ENCODE results near the gene NFIA. TPM values are rescaled to one million over a fixed set of nuclear protein-coding genes. Genes with fewer than 3 reads are reported as not detected.

The NFIA gene
- total RNA-seq, 1 donor from 2014 or later, result 66.6 TPM

GRCh38 chr1:61432616-61433388 lies 350.4 kb downstream of the NFIA start:
- intact Hi-C loops (cut with DNase I), result no loop called here
- TF ChIP-seq CTCF (IDR thresholded peaks at IDR 0.05), result no peak
- H3K27me3 ChIP-seq, result no peaks in the 10 kb centered on the region
- no peaks in the 10 kb centered on the region for H3K36me3 ChIP-seq
- ATAC-seq (no peak), DNase-seq (no peak)
- H3K9me3 ChIP-seq, result no peaks in the 10 kb centered on the region
- H3K27ac ChIP-seq, result no peak overlapping the region
- no peak overlapping the region for H3K4me3 ChIP-seq
- H3K4me1 ChIP-seq, result no peaks in the 10 kb centered on the region

DNA sequence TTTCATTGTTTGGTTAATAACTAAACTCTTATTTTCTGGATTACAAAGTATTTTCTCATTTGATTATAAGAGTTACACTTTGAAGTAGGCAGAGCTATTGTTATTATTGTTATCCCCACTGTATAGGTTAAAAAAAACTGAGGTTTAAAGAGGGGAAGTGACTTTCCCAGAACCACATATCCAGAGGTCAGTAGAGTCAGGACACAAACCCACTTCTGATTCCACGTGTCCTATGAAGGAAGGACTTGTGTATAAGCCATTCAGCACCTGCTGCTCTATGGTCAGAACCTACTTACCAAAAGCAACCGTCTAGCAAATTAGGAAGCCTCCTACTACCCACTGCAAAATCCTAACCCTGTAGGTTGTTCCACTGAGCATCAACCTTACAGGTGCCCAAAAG lies 351.3 kb downstream of the NFIA start:
- DNase-seq (no peak), ATAC-seq (no peak)
- H3K27ac ChIP-seq, result no peak overlapping the region
- TF ChIP-seq CTCF (IDR thresholded peaks at IDR 0.05), result no peak
- H3K4me1 ChIP-seq, result no peaks in the 10 kb centered on the region
- intact Hi-C loops (cut with DNase I), result no loop called here
- no peaks in the 10 kb centered on the region for H3K36me3 ChIP-seq
- H3K9me3 ChIP-seq, result no peaks in the 10 kb centered on the region
- no peak overlapping the region for H3K4me3 ChIP-seq
- no peaks in the 10 kb centered on the region for H3K27me3 ChIP-seq

DNA sequence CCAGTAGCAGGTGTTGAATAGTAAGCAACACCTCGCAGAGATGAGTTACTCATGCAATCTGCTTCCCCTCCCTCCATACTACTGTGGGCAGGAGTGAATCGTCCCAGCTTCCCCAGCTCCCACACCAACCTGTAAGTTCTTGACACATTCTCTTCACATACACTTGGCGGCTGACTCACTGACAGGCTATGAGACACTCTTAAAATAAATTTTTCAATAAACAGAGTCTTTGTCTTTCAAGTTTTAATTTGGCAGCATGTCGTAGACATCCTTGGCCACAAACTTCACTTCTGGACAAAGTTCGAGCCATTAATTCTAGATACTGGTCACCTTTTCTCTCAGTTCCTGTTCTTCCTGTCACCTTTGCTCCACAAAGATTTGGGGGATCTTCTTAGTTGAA lies 351.9 kb downstream of the NFIA start:
- DNase-seq, result no peak
- no peak overlapping the region for H3K27ac ChIP-seq
- intact Hi-C loops (cut with DNase I), result no loop called here
- no peaks in the 10 kb centered on the region for H3K27me3 ChIP-seq
- no peaks in the 10 kb centered on the region for H3K4me1 ChIP-seq
- no peaks in the 10 kb centered on the region for H3K36me3 ChIP-seq
- H3K9me3 ChIP-seq, result no peaks in the 10 kb centered on the region
- no peak for ATAC-seq
- TF ChIP-seq CTCF (IDR thresholded peaks at IDR 0.05), result no peak
- no peak overlapping the region for H3K4me3 ChIP-seq

DNA sequence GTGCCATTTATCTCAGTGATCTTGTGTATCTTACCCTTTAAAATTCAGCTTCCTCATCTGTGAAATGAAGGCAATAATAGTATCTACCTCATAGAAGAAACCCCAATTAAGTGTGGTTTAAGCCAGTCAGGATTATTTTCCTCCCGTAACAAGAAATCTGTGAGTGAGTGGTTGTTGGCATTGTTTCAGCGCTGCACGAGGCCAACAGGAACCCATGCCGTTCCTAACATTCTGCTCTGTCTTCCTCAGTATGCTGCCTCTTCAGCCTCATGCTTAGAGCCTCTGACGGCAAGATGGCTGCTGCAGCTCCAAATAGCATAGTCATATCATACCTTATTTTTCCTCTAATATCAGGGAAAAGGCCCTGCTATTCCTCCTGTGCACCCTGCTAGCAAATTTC lies 352.9 kb downstream of the NFIA start:
- no peaks in the 10 kb centered on the region for H3K4me1 ChIP-seq

GRCh38 chr1:61436016-61436415 lies 353.7 kb downstream of the NFIA start:
- no peaks in the 10 kb centered on the region for H3K36me3 ChIP-seq
- no peaks in the 10 kb centered on the region for H3K9me3 ChIP-seq
- no peak overlapping the region for H3K27ac ChIP-seq
- ATAC-seq, result no peak
- intact Hi-C loops (cut with DNase I), result no loop called here
- TF ChIP-seq CTCF (IDR thresholded peaks at IDR 0.05), result no peak
- DNase-seq, result no peak
- no peaks in the 10 kb centered on the region for H3K27me3 ChIP-seq
- no peak overlapping the region for H3K4me3 ChIP-seq
- no peaks in the 10 kb centered on the region for H3K4me1 ChIP-seq

More for the DNA sequence above, 352.9 kb downstream of the NFIA start:
- DNase-seq (no peak), ATAC-seq (no peak)
- intact Hi-C loops (cut with DNase I), result no loop called here
- Histone ChIP-seq H3K27me3 (no peaks in the 10 kb centered on the region), H3K9me3 (no peaks in the 10 kb centered on the region), H3K27ac (no peak overlapping the region), H3K36me3 (no peaks in the 10 kb centered on the region), H3K4me3 (no peak overlapping the region)
- no peak for TF ChIP-seq CTCF (IDR thresholded peaks at IDR 0.05)
